Ascending aorta (tissue), 2 donors: Measurements from ENCODE around the gene WFDC1. TPM values are rescaled to one million over a fixed set of nuclear protein-coding genes. Genes with fewer than 3 reads are reported as not detected.

Experiments
- DNase-seq, 2 donors: peaks; one replicate each; pipeline ENCODE4 v3.0.0-alpha.2; 2019; ENCODE audit warnings: low spot score in 2 of 2
- H3K27ac ChIP-seq, 2 donors: fragments of 200-600 bp; sonication (generic); one replicate each; pipeline ENCODE4 v1.5.1; 2016 to 2017; ENCODE audit warnings: mild to moderate bottlenecking in 1 of 2
- H3K27me3 ChIP-seq: fragments of 200-600 bp; sonication (generic); one replicate; pipeline ENCODE4 v1.5.1; 2017
- H3K36me3 ChIP-seq, 2 donors: fragments of 200-600 bp; sonication (generic); one replicate each; pipeline ENCODE4 v1.5.1; 2016
- H3K4me1 ChIP-seq, 2 donors: fragments of 200-600 bp; sonication (generic); one replicate each; pipeline ENCODE4 v1.5.1; 2016 to 2017; ENCODE audit warnings: mild to moderate bottlenecking in 1 of 2
- H3K4me3 ChIP-seq, 2 donors: fragments of 200-600 bp; sonication (generic); one replicate each; pipeline ENCODE4 v1.5.1; 2016 to 2017; ENCODE audit warnings: mild to moderate bottlenecking in 1 of 2
- H3K9me3 ChIP-seq, 2 donors: fragments of 200-600 bp; sonication (generic); one replicate each; pipeline ENCODE4 v1.5.1; 2016
- intact Hi-C: fragments of 100-400 bp; cut with DNase I; formaldehyde crosslinking; loops from one replicate; pipeline ENCODE4 v1.15.1; 2023
- total RNA-seq: library from RNA; depleted of rRNA; stranded (reverse); fragments of >200 nt; gene quantifications from one replicate; pipeline ENCODE4 v1.1.0, GENCODE V29; 2016
- TF ChIP-seq, protein P1 (sequence below), 3 experiments: fragments of 200-600 bp in 2 of 3; fragments of 450-650 bp in 1 of 3; sonication (generic) in 2 of 3; IDR thresholded peaks; one replicate each; pipeline ENCODE4 v1.5.1; 2016 to 2019; ENCODE audit warnings: antibody characterized with exemption in 3 of 3, mild to moderate bottlenecking in 1 of 3, moderate library complexity in 1 of 3

Gene WFDC1
- total RNA-seq, 1 donor from 2014 or later = 126 TPM

GRCh38 chr16:84370723-84371552 is 76.3 kb downstream of the WFDC1 start:
- Histone ChIP-seq H3K9me3 (no peaks in the 10 kb centered on the region), H3K36me3 (no peaks in the 10 kb centered on the region), H3K4me3 (no peak overlapping the region), H3K27me3 (peaks cover 15% of the 10 kb centered on the region), H3K27ac (no peak overlapping the region), H3K4me1 (no peaks in the 10 kb centered on the region)
- DNase-seq = no peak
- TF ChIP-seq, protein P1, sequence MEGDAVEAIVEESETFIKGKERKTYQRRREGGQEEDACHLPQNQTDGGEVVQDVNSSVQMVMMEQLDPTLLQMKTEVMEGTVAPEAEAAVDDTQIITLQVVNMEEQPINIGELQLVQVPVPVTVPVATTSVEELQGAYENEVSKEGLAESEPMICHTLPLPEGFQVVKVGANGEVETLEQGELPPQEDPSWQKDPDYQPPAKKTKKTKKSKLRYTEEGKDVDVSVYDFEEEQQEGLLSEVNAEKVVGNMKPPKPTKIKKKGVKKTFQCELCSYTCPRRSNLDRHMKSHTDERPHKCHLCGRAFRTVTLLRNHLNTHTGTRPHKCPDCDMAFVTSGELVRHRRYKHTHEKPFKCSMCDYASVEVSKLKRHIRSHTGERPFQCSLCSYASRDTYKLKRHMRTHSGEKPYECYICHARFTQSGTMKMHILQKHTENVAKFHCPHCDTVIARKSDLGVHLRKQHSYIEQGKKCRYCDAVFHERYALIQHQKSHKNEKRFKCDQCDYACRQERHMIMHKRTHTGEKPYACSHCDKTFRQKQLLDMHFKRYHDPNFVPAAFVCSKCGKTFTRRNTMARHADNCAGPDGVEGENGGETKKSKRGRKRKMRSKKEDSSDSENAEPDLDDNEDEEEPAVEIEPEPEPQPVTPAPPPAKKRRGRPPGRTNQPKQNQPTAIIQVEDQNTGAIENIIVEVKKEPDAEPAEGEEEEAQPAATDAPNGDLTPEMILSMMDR (IDR thresholded peaks at IDR 0.05) = no peak
- intact Hi-C loops = no loop called here

DNA sequence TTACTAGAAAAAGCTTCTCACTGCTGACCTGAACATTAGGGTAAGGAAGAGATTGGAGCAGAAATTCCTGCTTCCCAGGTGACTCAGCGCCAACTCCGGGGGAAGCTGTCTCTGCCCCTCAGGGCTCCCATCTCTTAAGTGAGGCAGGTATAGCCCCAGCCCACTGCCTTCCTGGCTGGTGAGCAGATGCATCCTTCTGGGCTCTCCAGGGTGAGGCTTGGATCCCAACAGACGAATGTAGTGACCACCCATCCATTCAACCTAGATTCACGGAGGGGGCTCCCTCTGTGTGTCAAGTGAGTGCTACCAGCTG is 76.8 kb downstream of the WFDC1 start:
- intact Hi-C loops = no loop called here
- Histone ChIP-seq H3K27me3 (peaks cover 15% of the 10 kb centered on the region), H3K4me1 (no peaks in the 10 kb centered on the region), H3K4me3 (no peak overlapping the region), H3K9me3 (no peaks in the 10 kb centered on the region), H3K36me3 (no peaks in the 10 kb centered on the region), H3K27ac (no peak overlapping the region)
- TF ChIP-seq, protein P1 (IDR thresholded peaks at IDR 0.05) = no peak
- DNase-seq = no peak

GRCh38 chr16:84373907-84374489 is 79.3 kb downstream of the WFDC1 start:
- no peaks in the 10 kb centered on the region for H3K27me3 ChIP-seq
- no peaks in the 10 kb centered on the region for H3K4me1 ChIP-seq
- no peaks in the 10 kb centered on the region for H3K9me3 ChIP-seq
- intact Hi-C loops = no loop called here
- H3K4me3 ChIP-seq = no peak overlapping the region
- DNase-seq = no peak
- TF ChIP-seq, protein P1 (IDR thresholded peaks at IDR 0.05) = no peak
- H3K36me3 ChIP-seq = no peaks in the 10 kb centered on the region
- no peak overlapping the region for H3K27ac ChIP-seq

GRCh38 chr16:84378099-84378498 is 83.4 kb downstream of the WFDC1 start:
- Histone ChIP-seq H3K4me1 (no peaks in the 10 kb centered on the region), H3K27ac (no peak overlapping the region), H3K9me3 (no peaks in the 10 kb centered on the region), H3K36me3 (no peaks in the 10 kb centered on the region), H3K27me3 (no peaks in the 10 kb centered on the region), H3K4me3 (no peak overlapping the region)
- no peak for DNase-seq
- TF ChIP-seq, protein P1 (IDR thresholded peaks at IDR 0.05) = no peak
- intact Hi-C loops = no loop called here

DNA sequence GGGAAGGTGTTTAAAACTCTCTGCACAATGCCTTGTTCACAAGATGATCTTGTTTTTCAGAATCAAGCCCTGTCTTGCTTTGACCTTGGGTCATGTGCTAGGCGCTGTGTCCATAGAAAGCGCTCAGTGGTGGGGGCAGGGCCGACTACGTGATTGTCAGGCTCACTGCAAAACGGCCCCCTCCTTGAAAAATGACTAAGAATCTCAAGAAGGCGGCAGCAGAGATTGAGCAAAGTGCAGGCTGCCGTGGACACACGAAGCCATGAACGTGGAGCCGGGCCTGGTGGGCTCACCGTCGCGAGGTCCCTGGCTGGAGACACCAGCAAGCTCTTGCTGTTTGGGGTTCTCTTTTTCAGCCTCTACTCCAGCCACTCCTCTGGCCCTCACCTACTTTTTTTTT is 83.9 kb downstream of the WFDC1 start:
- intact Hi-C loops = no loop called here
- Histone ChIP-seq H3K4me3 (no peak overlapping the region), H3K27ac (no peak overlapping the region), H3K4me1 (no peaks in the 10 kb centered on the region), H3K36me3 (no peaks in the 10 kb centered on the region), H3K9me3 (no peaks in the 10 kb centered on the region), H3K27me3 (no peaks in the 10 kb centered on the region)
- TF ChIP-seq, protein P1 (IDR thresholded peaks at IDR 0.05) = no peak
- DNase-seq = no peak
